Muscle of leg (tissue), 11 donors: ENCODE measurements around the gene FAM174B. TPM values are rescaled to one million over a fixed set of nuclear protein-coding genes. Genes with fewer than 3 reads are reported as not detected.

Experiments used
- DNase-seq: peaks from one replicate; pipeline ENCODE4 v3.0.0; 2013
- H3K27ac ChIP-seq: one replicate; pipeline ENCODE4 v1.5.1; 2013; ENCODE audit warnings: mild to moderate bottlenecking, low read length, control low read depth
- H3K27me3 ChIP-seq: one replicate; pipeline ENCODE4 v1.6.1; 2013; ENCODE audit warnings: low read length; ENCODE audit not compliant: control insufficient read depth, insufficient read depth
- H3K36me3 ChIP-seq: one replicate; pipeline ENCODE4 v1.6.1; 2013; ENCODE audit warnings: low read length; ENCODE audit not compliant: control insufficient read depth, insufficient read depth
- H3K4me1 ChIP-seq: one replicate; pipeline ENCODE4 v1.6.1; 2013; ENCODE audit warnings: low read length; ENCODE audit not compliant: control insufficient read depth, insufficient read depth
- H3K4me3 ChIP-seq: one replicate; pipeline ENCODE4 v1.5.1; 2013; ENCODE audit warnings: low read length, control low read depth
- H3K9me3 ChIP-seq: replicated peaks from 2 replicates; pipeline ENCODE4 v1.6.1; 2013; ENCODE audit warnings: low read depth, low read length; ENCODE audit not compliant: control insufficient read depth
- WGBS: methylation state at CpG from one replicate; pipeline ENCODE4 v1.1.5; 2013; ENCODE audit warnings: missing lambda C conversion rate; ENCODE audit not compliant: insufficient coverage; 5-methylcytosine and 5-hydroxymethylcytosine counted together
- polyA plus RNA-seq, 8 donors: library from polyadenylated mRNA; unstranded; fragments of 120-200 nt; gene quantifications; one replicate each; pipeline versions ENCODE4 v1.2.1 to v1.2.3, GENCODE V29; 2013; ENCODE audit warnings: inconsistent platforms in 1 of 8, low replicate concordance in 1 of 8; ENCODE audit not compliant: insufficient read length in 8 of 8, insufficient read depth in 1 of 8
- total RNA-seq: library from RNA; stranded (reverse); fragments of 120-200 nt; gene quantifications from one replicate; pipeline ENCODE4 v1.2.4, GENCODE V29; 2013

The FAM174B gene
- total and polyA plus RNA-seq, 9 donors, result 13.3 to 25.4 (median 17.1) TPM

GRCh38 chr15:92645731-92646130 lies 9.8 kb downstream of the FAM174B start:
- DNase-seq, result no peak
- no peaks in the 10 kb centered on the region for H3K27me3 ChIP-seq
- no peaks in the 10 kb centered on the region for H3K36me3 ChIP-seq
- H3K27ac ChIP-seq, result no peak overlapping the region
- no peak overlapping the region for H3K4me3 ChIP-seq
- 83% methylated on average over 1 of the region's 2 CpGs for WGBS
- no peaks in the 10 kb centered on the region for H3K9me3 ChIP-seq
- peaks cover 11% of the 10 kb centered on the region for H3K4me1 ChIP-seq

DNA sequence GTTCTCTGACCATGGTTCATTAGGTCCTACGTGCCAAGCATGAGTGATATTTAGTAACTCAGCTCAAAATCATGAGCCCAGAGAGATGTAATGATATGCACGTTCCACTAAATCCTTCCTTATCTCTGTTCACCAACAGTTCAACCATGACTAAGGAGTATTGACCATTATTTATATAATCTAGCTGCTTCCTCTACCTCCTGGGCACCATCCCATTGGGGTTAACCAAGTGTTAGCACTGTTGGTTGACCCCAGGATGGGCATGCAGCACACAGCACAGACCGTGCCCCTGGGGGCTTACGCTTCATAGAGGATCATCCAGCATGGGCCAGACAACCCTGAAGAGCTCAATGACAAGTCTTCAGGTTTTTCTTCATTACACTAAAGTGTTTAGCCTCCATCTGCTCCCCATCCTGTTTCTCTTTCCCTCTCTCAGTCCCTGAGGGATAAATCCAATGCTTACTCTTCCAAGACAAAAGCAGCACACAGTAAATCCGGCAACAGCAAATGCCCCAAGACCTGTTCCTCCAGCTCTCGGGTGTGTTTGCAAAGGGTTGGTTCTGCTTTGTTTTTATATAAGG lies 10.4 kb downstream of the FAM174B start:
- no peak overlapping the region for H3K27ac ChIP-seq
- 86% methylated on average over 1 of the region's 6 CpGs for WGBS

GRCh38 chr15:92643849-92644815 lies 11.4 kb downstream of the FAM174B start:
- WGBS, result 93% methylated on average over 7 of the region's 13 CpGs
- H3K27me3 ChIP-seq, result no peaks in the 10 kb centered on the region
- DNase-seq, result no peak
- no peak overlapping the region for H3K27ac ChIP-seq
- H3K36me3 ChIP-seq, result no peaks in the 10 kb centered on the region
- no peak overlapping the region for H3K4me3 ChIP-seq
- H3K4me1 ChIP-seq, result peaks cover 9% of the 10 kb centered on the region
- H3K9me3 ChIP-seq, result peaks cover 2% of the 10 kb centered on the region

More for the DNA sequence above, 10.4 kb downstream of the FAM174B start:
- peaks cover 8% of the 10 kb centered on the region for H3K4me1 ChIP-seq
- DNase-seq, result peak; percentile 38
- H3K4me3 ChIP-seq, result no peak overlapping the region
- H3K27me3 ChIP-seq, result no peaks in the 10 kb centered on the region
- no peaks in the 10 kb centered on the region for H3K36me3 ChIP-seq
- peaks cover under 1% of the 10 kb centered on the region for H3K9me3 ChIP-seq

DNA sequence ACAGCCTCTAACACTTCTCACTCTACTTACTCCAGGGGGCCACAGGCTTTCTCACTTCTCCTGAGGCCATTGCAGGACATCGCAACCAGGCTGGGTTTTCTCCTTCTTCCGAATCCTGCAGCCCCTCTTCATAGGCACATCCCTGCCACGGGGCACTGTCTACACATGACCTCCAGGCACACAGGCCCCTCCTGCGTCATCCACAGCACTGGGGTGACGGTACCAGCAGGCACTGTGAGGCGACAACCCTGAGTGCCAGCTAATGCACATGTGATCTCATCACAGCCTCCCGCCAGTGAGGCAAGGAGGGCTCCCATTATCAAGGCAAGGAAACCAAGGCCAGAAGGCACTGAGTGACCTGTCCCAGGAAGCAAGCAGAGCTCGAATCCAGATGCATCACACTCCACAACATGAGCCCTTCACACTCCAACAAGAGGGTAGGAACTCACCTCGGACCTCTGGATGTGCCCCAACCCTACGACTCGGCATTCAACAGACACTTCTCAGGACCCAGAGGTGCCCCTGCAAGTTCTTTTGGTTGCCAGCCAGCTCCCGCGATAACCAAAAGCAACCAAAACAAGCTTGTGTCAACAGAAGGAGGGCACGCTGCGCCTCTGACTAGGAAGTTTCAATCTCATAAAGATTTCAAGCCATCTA lies 16.7 kb downstream of the FAM174B start:
- no peaks in the 10 kb centered on the region for H3K36me3 ChIP-seq

GRCh38 chr15:92638291-92638708 lies 17.3 kb downstream of the FAM174B start:
- H3K4me1 ChIP-seq, result peaks cover 53% of the 10 kb centered on the region
- peak overlapping the region; percentile 77 for H3K27ac ChIP-seq
- no peaks in the 10 kb centered on the region for H3K36me3 ChIP-seq
- WGBS, result 39% methylated on average over 6 of the region's 9 CpGs
- no peak overlapping the region for H3K4me3 ChIP-seq
- DNase-seq, result peak; percentile 72
- H3K27me3 ChIP-seq, result no peaks in the 10 kb centered on the region
- H3K9me3 ChIP-seq, result peaks cover 2% of the 10 kb centered on the region

More for the DNA sequence above, 16.7 kb downstream of the FAM174B start:
- Histone ChIP-seq H3K27ac (peak overlapping the region; percentile 77), H3K4me3 (no peak overlapping the region), H3K4me1 (peaks cover 51% of the 10 kb centered on the region), H3K9me3 (peaks cover 2% of the 10 kb centered on the region), H3K27me3 (no peaks in the 10 kb centered on the region)
- WGBS, result 90% methylated on average over 13 of the region's 15 CpGs
- DNase-seq, result no peak

- Histone ChIP-seq H3K27me3 (no peaks in the 10 kb centered on the region), H3K4me1 (peaks cover 53% of the 10 kb centered on the region), H3K9me3 (peaks cover 2% of the 10 kb centered on the region), H3K4me3 (no peak overlapping the region), H3K36me3 (no peaks in the 10 kb centered on the region), H3K27ac (peak overlapping the region; percentile 77)
- WGBS, result 60% methylated on average over 5 of the region's 7 CpGs
- DNase-seq, result peak; percentile 40
Observed at GRCh38 chr15:92637626-92638025, 17.9 kb downstream of the FAM174B start.

GRCh38 chr15:92636908-92637481 lies 18.6 kb downstream of the FAM174B start:
- no peak for DNase-seq
- peaks cover 2% of the 10 kb centered on the region for H3K9me3 ChIP-seq
- WGBS, result 90% methylated on average over 2 of the region's 6 CpGs
- no peaks in the 10 kb centered on the region for H3K27me3 ChIP-seq
- no peak overlapping the region for H3K4me3 ChIP-seq
- peak overlapping the region; percentile 77 for H3K27ac ChIP-seq
- H3K36me3 ChIP-seq, result no peaks in the 10 kb centered on the region
- peaks cover 53% of the 10 kb centered on the region for H3K4me1 ChIP-seq

DNA sequence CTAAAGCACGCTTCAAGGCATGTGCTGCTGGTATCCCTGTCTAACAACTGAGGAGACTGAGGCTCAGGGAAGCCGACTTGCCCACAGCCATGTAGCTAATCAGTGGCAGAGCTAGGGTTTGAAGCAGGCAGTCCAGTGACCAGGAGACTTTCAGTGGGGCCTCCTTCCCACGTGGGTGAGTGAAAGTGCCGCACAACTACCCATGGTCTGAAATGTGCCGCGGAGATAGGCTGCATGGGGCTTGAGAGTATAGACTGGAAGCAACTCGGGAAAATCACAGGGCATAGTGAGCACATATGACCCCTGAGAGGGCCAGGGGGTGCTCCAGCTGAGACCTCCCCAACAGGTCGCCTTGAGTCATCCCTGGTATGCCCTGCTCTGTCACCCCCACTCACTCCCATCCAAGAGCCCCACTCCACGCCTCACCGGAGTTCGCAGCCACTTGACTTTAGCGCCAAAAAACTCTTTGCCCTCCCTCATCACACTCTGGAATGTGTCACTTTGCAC lies 19.1 kb downstream of the FAM174B start:
- DNase-seq, result no peak
- Histone ChIP-seq H3K4me3 (no peak overlapping the region), H3K27me3 (no peaks in the 10 kb centered on the region), H3K27ac (no peak overlapping the region), H3K4me1 (peaks cover 53% of the 10 kb centered on the region), H3K9me3 (peaks cover 2% of the 10 kb centered on the region), H3K36me3 (no peaks in the 10 kb centered on the region)
- WGBS, result 95% methylated on average over 12 of the region's 12 CpGs

GRCh38 chr15:92634671-92635201 lies 20.8 kb downstream of the FAM174B start:
- Histone ChIP-seq H3K27ac (no peak overlapping the region), H3K9me3 (no peaks in the 10 kb centered on the region), H3K4me1 (peaks cover 53% of the 10 kb centered on the region), H3K36me3 (peaks cover 5% of the 10 kb centered on the region), H3K4me3 (no peak overlapping the region), H3K27me3 (no peaks in the 10 kb centered on the region)
- DNase-seq, result peak; percentile 30
- WGBS, result 68% methylated on average over 7 of the region's 7 CpGs
